ENCODE measurements around the gene PDK4. TPM values are rescaled to one million over a fixed set of nuclear protein-coding genes. Genes with fewer than 3 reads are reported as not detected.
"Not testable (repeated sequence)": the region's sequence is repeated elsewhere in the genome, so short reads cannot be mapped to it uniquely, and the experiment has no call there.

PDK4 gene
- polyA plus RNA-seq, 4 donors: 17.9 to 28.7 (median 20.4) TPM

DNA sequence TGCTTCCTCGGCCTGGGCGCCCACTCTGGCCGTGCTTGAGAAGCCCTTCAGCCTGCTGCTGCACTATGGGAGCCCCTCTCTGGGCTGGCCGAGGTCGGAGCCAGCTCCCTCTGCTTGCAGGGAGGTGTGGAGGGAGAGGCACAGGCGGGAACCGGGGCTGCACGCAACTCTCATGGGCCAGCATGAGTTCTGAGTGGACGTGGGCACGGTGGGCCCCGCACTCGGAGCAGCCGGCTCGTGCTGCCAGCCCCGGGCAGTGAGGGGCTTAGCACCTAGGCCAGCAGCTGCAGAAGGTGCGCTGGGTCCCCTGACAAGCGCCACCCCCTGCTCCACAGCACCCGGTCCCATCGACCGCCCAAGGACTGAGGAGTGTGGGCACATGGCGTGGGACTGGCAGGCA, 9.0 kb upstream of the PDK4 start:
- no peak for DNase-seq (ENCODE audit: low read depth in 4 of 4, low spot score in 3 of 4)

- DNase-seq (ENCODE audit: low read depth in 4 of 4, low spot score in 3 of 4): not testable (repeated sequence)
Measured at GRCh38 chr7:95604811-95605210, 8.5 kb upstream of the PDK4 start.

DNA sequence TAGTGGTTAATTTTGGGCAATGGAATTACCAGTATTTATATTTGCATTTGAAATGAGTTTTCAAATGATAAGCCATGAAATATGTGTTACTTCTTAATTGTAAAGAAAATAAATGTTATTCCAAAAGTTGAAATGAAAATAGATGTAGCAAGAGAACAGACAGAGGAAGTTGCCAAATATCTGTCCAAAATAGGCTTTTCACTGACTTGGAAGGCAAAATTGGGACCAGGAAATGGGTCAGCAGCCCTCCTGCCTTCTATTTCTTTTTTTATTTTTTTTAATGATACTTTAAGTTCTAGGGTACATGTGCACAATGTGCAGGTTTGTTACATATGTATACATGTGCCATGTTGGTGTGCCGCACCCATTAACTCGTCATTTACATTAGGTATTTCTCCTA, 8.1 kb upstream of the PDK4 start:
- not testable (repeated sequence) for DNase-seq (ENCODE audit: low read depth in 4 of 4, low spot score in 3 of 4)

- no peak for DNase-seq (ENCODE audit: low read depth in 4 of 4, low spot score in 3 of 4)
Measured at GRCh38 chr7:95602421-95602820, 6.1 kb upstream of the PDK4 start.

DNA sequence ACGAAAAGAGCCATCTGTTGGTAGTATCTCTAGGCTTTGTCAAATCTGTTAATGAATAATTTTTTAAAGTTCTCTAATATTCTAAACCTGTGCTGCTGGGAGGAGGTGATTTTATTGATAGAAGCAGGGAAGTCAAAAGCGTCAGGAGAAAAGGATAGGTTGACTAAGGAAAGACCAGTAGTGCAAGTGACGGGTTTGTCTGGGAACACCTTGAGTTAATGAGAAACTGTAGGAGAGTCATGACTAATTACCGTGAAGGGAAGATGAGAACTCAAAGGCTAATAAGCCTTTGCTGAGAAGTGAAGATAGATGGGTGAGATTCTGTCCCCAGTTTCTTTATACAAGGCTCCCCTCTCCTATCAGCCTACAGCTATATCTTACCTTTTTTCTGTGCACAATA, 5.0 kb upstream of the PDK4 start:
- DNase-seq (ENCODE audit: low read depth in 4 of 4, low spot score in 3 of 4): no peak

DNA sequence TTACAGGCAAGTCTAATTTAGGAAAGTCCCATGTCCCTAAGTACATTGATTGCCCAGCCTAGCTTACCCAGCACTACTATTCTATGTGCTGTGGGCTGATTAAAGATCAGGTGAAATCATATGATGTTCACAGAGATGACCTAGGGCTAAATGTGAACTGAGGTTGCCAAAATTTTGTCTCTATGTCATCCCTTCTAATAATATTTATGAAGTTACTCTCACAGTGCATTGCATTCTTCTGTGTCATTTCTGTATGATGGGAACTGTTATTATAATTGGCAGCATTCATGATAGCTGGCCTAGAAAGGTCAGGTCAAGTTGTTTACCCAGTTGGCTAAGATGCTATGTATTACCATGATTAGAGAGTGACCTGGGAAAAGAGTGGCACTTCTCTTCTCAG, 2.8 kb upstream of the PDK4 start:
- no peak for DNase-seq (ENCODE audit: low read depth in 4 of 4, low spot score in 3 of 4)

DNA sequence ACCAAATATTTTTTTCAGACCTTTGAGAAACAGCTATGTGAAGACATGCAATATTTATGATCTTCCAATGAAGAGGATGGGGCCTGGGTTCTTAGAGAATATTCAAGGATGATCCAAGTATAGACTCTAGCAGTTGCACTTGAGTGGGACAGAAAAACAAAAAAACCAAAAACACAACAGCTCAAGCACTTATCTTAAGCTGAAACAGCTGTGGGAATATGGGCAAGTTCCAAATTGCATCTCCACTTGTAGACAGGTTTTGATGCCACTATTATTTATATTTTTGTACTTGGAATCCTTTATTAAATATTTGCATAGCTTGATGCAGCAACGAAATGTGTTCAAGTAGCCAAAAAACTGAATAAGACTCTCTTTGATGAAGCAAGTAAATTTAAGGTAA, 2.2 kb upstream of the PDK4 start:
- no peak for DNase-seq (ENCODE audit: low read depth in 4 of 4, low spot score in 3 of 4)

DNA sequence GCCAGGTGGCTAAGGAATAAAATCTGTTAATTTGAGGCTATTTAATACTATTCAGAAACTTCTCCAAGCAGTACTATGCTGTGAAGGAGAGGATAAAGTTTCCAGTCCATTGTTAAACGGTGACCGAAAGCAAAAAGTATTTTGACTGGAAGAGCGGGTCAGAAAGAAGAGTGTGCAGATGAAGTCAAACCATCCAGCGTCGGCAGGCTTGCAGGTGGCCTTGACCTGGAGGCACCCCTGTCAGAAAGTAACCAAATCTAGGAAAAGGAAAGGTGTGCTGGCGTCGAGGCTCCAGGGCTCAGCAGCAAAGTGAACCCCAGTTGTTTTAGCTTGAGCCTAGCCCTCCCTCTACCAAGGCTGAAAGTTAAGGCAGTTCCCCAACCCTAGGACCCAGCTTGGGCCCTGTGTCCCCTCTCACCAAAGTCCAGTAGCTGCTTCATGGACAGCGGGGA, 544 bp downstream of the PDK4 start:
- no peak for DNase-seq (ENCODE audit: low read depth in 4 of 4, low spot score in 3 of 4)

GRCh38 chr7:95594185-95594584, 2.1 kb downstream of the PDK4 start:
- DNase-seq (ENCODE audit: low read depth in 4 of 4, low spot score in 3 of 4): no peak

- DNase-seq (ENCODE audit: low read depth in 4 of 4, low spot score in 3 of 4): no peak
Measured at GRCh38 chr7:95593343-95593742, 3.0 kb downstream of the PDK4 start.

DNA sequence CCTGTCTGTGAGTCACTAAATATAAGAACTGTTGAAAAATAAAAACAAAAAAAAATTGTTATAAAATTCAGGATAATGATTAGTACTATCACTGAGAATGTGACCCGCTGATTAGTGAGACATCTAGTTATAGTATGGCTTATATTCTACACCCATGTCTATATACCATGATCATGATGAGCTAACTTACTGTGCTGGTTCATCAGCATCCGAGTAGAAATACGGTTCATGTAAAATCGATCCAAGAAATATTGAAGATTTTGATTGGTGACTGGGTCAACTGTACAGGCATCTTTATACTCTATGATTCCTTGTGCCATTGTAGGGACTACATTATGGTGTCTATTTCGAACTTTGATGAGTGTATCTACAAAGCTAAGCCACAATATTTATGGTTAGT, 3.7 kb downstream of the PDK4 start:
- no peak for DNase-seq (ENCODE audit: low read depth in 4 of 4, low spot score in 3 of 4)

GRCh38 chr7:95590387-95591248, 5.7 kb downstream of the PDK4 start:
- DNase-seq (ENCODE audit: low read depth in 4 of 4, low spot score in 3 of 4): no peak

DNA sequence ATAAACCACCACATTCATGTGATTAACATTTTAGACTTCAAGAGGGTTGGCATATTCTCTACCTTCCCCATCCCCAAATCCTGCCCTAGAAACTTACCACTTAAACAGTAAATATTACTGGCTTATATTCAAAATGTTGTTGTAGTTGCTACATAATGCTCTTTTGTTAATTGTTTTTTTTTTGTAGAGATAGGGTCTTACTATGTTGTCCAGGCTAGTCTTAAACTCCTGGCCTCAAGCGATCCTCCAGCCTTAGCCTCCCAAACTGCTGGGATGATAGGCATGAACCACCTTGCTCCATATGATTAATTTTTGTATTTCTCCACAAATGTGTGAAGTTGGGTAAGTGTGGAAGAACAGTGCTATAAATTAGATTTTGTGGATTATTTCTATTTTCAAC, 6.5 kb downstream of the PDK4 start:
- DNase-seq (ENCODE audit: low read depth in 4 of 4, low spot score in 3 of 4): no peak

DNA sequence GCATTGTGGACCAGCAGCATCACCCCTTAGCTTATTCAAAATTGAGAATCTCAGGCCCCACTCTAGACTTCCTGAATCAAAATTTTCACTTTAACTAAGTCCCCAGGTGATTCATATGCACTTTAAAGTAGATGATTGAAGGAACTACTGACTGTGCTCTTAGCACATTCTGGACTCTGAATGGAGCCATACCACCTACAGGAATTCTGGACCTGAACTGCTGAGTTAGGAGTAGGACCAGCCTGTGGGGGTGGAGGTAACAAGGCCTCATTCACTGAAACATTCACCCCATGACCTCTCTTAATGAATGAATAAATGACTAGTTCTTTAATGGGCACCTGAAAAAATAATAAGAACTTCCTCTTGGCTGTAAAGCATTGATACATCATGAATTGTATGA, 7.3 kb downstream of the PDK4 start:
- DNase-seq (ENCODE audit: low read depth in 4 of 4, low spot score in 3 of 4): no peak

GRCh38 chr7:95586951-95587301, 9.4 kb downstream of the PDK4 start:
- no peak for DNase-seq (ENCODE audit: low read depth in 4 of 4, low spot score in 3 of 4)

- no peak for DNase-seq (ENCODE audit: low read depth in 4 of 4, low spot score in 3 of 4)
Measured at GRCh38 chr7:95585426-95585789, 10.9 kb downstream of the PDK4 start.

- no peak for DNase-seq (ENCODE audit: low read depth in 4 of 4, low spot score in 3 of 4)
Measured at GRCh38 chr7:95584769-95585425, 11.4 kb downstream of the PDK4 start.

GRCh38 chr7:95583834-95584621, 12.3 kb downstream of the PDK4 start:
- no peak for DNase-seq (ENCODE audit: low read depth in 4 of 4, low spot score in 3 of 4)

DNA sequence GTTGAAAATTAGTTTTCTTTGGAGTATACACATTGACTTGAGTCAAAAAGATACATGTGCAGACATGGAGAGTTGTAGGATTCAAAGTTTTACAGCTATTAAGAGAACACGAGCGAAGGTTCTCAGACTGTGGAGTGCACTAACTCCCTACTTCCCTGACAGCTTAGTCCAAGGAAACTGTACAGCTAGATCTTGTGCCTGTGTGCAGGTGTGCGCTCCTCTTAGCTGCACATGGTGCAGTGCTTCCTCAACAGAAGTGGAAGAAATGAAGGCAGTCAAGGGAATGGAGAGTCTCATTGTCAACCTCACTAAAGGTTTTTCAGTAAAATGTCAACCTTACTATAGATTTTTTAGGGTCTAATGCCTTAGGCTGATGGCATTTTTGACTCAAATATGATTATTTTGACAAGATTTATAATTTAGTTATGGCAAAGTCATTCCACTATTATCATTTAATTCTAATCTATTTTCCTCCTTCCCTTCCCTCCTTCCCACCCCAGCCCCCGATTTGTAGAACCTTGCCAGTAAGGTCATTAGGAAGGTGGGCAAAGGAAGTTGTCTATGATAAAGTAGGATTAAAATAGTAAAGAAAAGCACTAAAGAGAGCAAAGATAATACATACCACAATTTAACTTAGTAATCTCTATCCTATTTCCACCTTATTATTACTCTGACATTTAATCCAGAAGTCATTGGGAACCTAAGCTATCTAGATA, 13.6 kb downstream of the PDK4 start:
- DNase-seq (ENCODE audit: low read depth in 4 of 4, low spot score in 3 of 4): no peak

GRCh38 chr7:95581467-95581866, 14.8 kb downstream of the PDK4 start:
- DNase-seq (ENCODE audit: low read depth in 4 of 4, low spot score in 3 of 4): no peak

GRCh38 chr7:95579318-95579717, 17.0 kb downstream of the PDK4 start:
- DNase-seq (ENCODE audit: low read depth in 4 of 4, low spot score in 3 of 4): no peak

Data from right renal pelvis (tissue), 4 donors.